Tibial nerve (tissue), 3 donors: ENCODE results near the gene CFAP61.

ENCODE experiments used
- CTCF ChIP-seq, 5 experiments: fragments of 200-600 bp in 3 of 5; fragments of 450-650 bp in 2 of 5; sonication (generic) in 3 of 5; IDR thresholded peaks; one replicate each; pipeline ENCODE4 v1.5.1; 2016 to 2019; ENCODE audit warnings: antibody characterized with exemption in 5 of 5, mild to moderate bottlenecking in 3 of 5, moderate library complexity in 2 of 5
- POLR2A ChIP-seq, 2 donors: fragments of 450-650 bp; IDR thresholded peaks; one replicate each; pipeline ENCODE4 v1.6.1; 2017; ENCODE audit warnings: antibody characterized with exemption in 2 of 2, mild to moderate bottlenecking in 2 of 2, moderate library complexity in 2 of 2

DNA sequence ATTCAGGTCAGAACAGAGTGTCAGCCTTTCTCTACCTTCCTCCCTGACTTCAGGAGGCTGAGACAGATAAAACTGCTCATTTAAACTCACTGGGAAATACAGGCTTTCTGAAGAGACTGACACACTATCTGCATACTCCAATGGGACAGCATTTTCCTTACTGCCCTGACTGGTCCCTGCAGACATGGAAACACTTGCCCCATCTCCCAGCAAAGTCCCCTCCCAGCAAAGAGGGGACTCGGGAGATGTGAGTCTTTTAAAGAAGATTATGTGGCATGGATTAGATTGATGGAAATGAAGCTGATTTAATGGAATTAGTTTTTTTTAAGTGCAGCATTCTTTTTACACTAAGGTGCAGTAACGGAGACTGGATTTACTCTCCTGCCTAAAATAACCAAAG, 90.8 kb downstream of the CFAP61 start:
- no peak for TF ChIP-seq CTCF (IDR thresholded peaks at IDR 0.05)
- TF ChIP-seq POLR2A (IDR thresholded peaks at IDR 0.05), result no peak
